ENCODE measurements around the gene ZBTB4.
A peak's percentile ranks its signal among the peaks of the same experiment; 100 is the strongest.
"Not testable (repeated sequence)": the region's sequence is repeated elsewhere in the genome, so short reads cannot be mapped to it uniquely, and the experiment has no call there.

ZBTB4 gene

GRCh38 chr17:7476951-7477350, 2.5 kb downstream of the ZBTB4 start:
- FAIRE-seq (no peak), DNase-seq (ENCODE audit: insufficient read length) (no peak)
- no peak for TF ChIP-seq TAF1 (IDR thresholded peaks at IDR 0.05; ENCODE audit: borderline replicate concordance, low read depth, low read length)
- TF ChIP-seq POLR2A (IDR thresholded peaks at IDR 0.05; ENCODE audit: low read depth, low read length) = no peak
- no peak for TF ChIP-seq POLR2AphosphoS5 (IDR thresholded peaks at IDR 0.05; ENCODE audit: low read depth, low read length)

- no peak for FAIRE-seq
- TF ChIP-seq POLR2AphosphoS5 (IDR thresholded peaks at IDR 0.05; ENCODE audit: low read depth, low read length) (no peak), TAF1 (IDR thresholded peaks at IDR 0.05; ENCODE audit: borderline replicate concordance, low read depth, low read length) (no peak), POLR2A (IDR thresholded peaks at IDR 0.05; ENCODE audit: low read depth, low read length) (no peak)
- DNase-seq (ENCODE audit: insufficient read length) = no peak
Observed at GRCh38 chr17:7476494-7476893, 2.9 kb downstream of the ZBTB4 start.

GRCh38 chr17:7475764-7476422, 3.5 kb downstream of the ZBTB4 start:
- FAIRE-seq = no peak
- TF ChIP-seq TAF1 (IDR thresholded peaks at IDR 0.05; ENCODE audit: borderline replicate concordance, low read depth, low read length) = no peak
- no peak for TF ChIP-seq POLR2AphosphoS5 (IDR thresholded peaks at IDR 0.05; ENCODE audit: low read depth, low read length)
- TF ChIP-seq POLR2A (IDR thresholded peaks at IDR 0.05; ENCODE audit: low read depth, low read length) = no peak

GRCh38 chr17:7474767-7475166, 4.7 kb downstream of the ZBTB4 start:
- not testable (repeated sequence) for DNase-seq (ENCODE audit: insufficient read length); FAIRE-seq

More at GRCh38 chr17:7475764-7476422, 3.5 kb downstream of the ZBTB4 start:
- no peak for DNase-seq (ENCODE audit: insufficient read length)

GRCh38 chr17:7471729-7472128, 7.7 kb downstream of the ZBTB4 start:
- TF ChIP-seq POLR2A (IDR thresholded peaks at IDR 0.05; ENCODE audit: low read depth, low read length) = no peak
- TF ChIP-seq POLR2AphosphoS5 (IDR thresholded peaks at IDR 0.05; ENCODE audit: low read depth, low read length) = no peak
- DNase-seq (ENCODE audit: insufficient read length) = no peak
- FAIRE-seq = no peak

- not testable (repeated sequence) for FAIRE-seq; DNase-seq (ENCODE audit: insufficient read length)
Observed at GRCh38 chr17:7470457-7470973, 8.9 kb downstream of the ZBTB4 start.

- DNase-seq (ENCODE audit: insufficient read length); FAIRE-seq: not testable (repeated sequence)
Observed at GRCh38 chr17:7469843-7470242, 9.6 kb downstream of the ZBTB4 start.

GRCh38 chr17:7468804-7469389, 10.5 kb downstream of the ZBTB4 start:
- TF ChIP-seq TAF1 (IDR thresholded peaks at IDR 0.05; ENCODE audit: borderline replicate concordance, low read depth, low read length) (no peak), POLR2A (IDR thresholded peaks at IDR 0.05; ENCODE audit: low read depth, low read length) (no peak), POLR2AphosphoS5 (IDR thresholded peaks at IDR 0.05; ENCODE audit: low read depth, low read length) (no peak)
- FAIRE-seq = no peak
- DNase-seq (ENCODE audit: insufficient read length) = no peak

- DNase-seq (ENCODE audit: insufficient read length) (no peak), FAIRE-seq (no peak)
- TF ChIP-seq POLR2AphosphoS5 (IDR thresholded peaks at IDR 0.05; ENCODE audit: low read depth, low read length) = no peak
- TF ChIP-seq POLR2A (IDR thresholded peaks at IDR 0.05; ENCODE audit: low read depth, low read length) = no peak
- no peak for TF ChIP-seq TAF1 (IDR thresholded peaks at IDR 0.05; ENCODE audit: borderline replicate concordance, low read depth, low read length)
Observed at GRCh38 chr17:7468290-7468689, 11.1 kb downstream of the ZBTB4 start.

- no peak for DNase-seq (ENCODE audit: insufficient read length)
- TF ChIP-seq POLR2AphosphoS5 (IDR thresholded peaks at IDR 0.05; ENCODE audit: low read depth, low read length) (no peak), TAF1 (IDR thresholded peaks at IDR 0.05; ENCODE audit: borderline replicate concordance, low read depth, low read length) (no peak)
- no peak for FAIRE-seq
Observed at GRCh38 chr17:7467498-7467897, 11.9 kb downstream of the ZBTB4 start.

- TF ChIP-seq POLR2AphosphoS5 (IDR thresholded peaks at IDR 0.05; ENCODE audit: low read depth, low read length) = no peak
- no peak for TF ChIP-seq POLR2A (IDR thresholded peaks at IDR 0.05; ENCODE audit: low read depth, low read length)
- no peak for TF ChIP-seq TAF1 (IDR thresholded peaks at IDR 0.05; ENCODE audit: borderline replicate concordance, low read depth, low read length)
- DNase-seq (ENCODE audit: insufficient read length) (no peak), FAIRE-seq (peak; percentile 9)
Observed at GRCh38 chr17:7466639-7467341, 12.6 kb downstream of the ZBTB4 start.

- DNase-seq (ENCODE audit: insufficient read length) (no peak), FAIRE-seq (no peak)
- no peak for TF ChIP-seq POLR2AphosphoS5 (IDR thresholded peaks at IDR 0.05; ENCODE audit: low read depth, low read length)
- no peak for TF ChIP-seq TAF1 (IDR thresholded peaks at IDR 0.05; ENCODE audit: borderline replicate concordance, low read depth, low read length)
- no peak for TF ChIP-seq POLR2A (IDR thresholded peaks at IDR 0.05; ENCODE audit: low read depth, low read length)
Observed at GRCh38 chr17:7466318-7466638, 13.2 kb downstream of the ZBTB4 start.
